Measurements from ENCODE around the gene SDR9C7. TPM values are rescaled to one million over a fixed set of nuclear protein-coding genes. Genes with fewer than 3 reads are reported as not detected.
"Not testable (repeated sequence)": the region's sequence is repeated elsewhere in the genome, so short reads cannot be mapped to it uniquely, and the experiment has no call there.

Gene SDR9C7
- total RNA-seq, 1 experiment from 2014 or later, result not detected

DNA sequence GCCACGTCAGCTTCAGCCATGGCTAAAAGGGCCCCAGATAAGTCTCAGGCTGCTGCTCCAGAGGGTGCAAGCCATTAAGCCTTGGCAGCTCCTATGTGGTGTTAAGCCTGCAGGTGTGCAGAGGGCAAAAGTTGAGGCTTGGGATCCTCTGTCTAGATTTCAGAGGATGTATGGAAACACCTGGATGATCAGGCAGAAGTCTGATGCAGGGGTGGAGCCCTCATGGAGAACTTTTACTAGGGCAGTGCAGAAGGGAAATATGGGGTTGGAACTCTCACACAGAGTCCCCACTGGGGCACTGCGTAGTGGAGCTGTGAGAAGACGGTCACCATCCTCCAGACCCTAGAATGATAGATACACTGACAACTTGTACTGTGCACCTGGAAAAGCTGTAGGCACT, 47.9 kb downstream of the SDR9C7 start:
- H3K9me3 ChIP-seq (ENCODE audit: low read length), result peaks cover 17% of the 10 kb centered on the region; the same call in 1 of the 2 replicates
- ChIA-PET POLR2A (ENCODE audit: unreplicated experiment) (no interaction called here), CTCF (no interaction called here)
- H3K9me2 ChIP-seq (replicated peaks; ENCODE audit: low read length), result no peaks in the 10 kb centered on the region
- TF ChIP-seq, protein P1, sequence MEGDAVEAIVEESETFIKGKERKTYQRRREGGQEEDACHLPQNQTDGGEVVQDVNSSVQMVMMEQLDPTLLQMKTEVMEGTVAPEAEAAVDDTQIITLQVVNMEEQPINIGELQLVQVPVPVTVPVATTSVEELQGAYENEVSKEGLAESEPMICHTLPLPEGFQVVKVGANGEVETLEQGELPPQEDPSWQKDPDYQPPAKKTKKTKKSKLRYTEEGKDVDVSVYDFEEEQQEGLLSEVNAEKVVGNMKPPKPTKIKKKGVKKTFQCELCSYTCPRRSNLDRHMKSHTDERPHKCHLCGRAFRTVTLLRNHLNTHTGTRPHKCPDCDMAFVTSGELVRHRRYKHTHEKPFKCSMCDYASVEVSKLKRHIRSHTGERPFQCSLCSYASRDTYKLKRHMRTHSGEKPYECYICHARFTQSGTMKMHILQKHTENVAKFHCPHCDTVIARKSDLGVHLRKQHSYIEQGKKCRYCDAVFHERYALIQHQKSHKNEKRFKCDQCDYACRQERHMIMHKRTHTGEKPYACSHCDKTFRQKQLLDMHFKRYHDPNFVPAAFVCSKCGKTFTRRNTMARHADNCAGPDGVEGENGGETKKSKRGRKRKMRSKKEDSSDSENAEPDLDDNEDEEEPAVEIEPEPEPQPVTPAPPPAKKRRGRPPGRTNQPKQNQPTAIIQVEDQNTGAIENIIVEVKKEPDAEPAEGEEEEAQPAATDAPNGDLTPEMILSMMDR (conservative IDR thresholded peaks at IDR 0.05; ENCODE audit: low read depth, low read length), result no peak
- TF ChIP-seq EZH2 (IDR thresholded peaks at IDR 0.05; ENCODE audit: low read length, unreplicated experiment) (no peak), EZH2phosphoT487 (IDR thresholded peaks at IDR 0.05; ENCODE audit: borderline replicate concordance, low read length) (no peak)
- ATAC-seq (no peak), DNase-seq (no peak)
- H3K9ac ChIP-seq (ENCODE audit: low read length), result no peak overlapping the region
- no peaks in the 10 kb centered on the region for H4K20me1 ChIP-seq (ENCODE audit: low read length)
- no peaks in the 10 kb centered on the region for H3K4me1 ChIP-seq (ENCODE audit: insufficient read depth, low read length)
- no peak overlapping the region for H3K4me3 ChIP-seq (ENCODE audit: low read length)
- no peaks in the 10 kb centered on the region for H3K36me3 ChIP-seq (ENCODE audit: low read depth, low read length)
- intact Hi-C loops (cut with micrococcal nuclease), result no loop called here
- H3K4me2 ChIP-seq (ENCODE audit: low read length), result no peak overlapping the region
- no peaks in the 10 kb centered on the region for H3F3A ChIP-seq (ENCODE audit: low read length, unreplicated experiment)
- no TSS peak for BruUV-seq (replicated peaks)
- H3K27ac ChIP-seq (ENCODE audit: low read length), result no peak overlapping the region
- H3K27me3 ChIP-seq (ENCODE audit: low read length), result no peaks in the 10 kb centered on the region
- no peaks in the 10 kb centered on the region for H3K79me2 ChIP-seq (ENCODE audit: low read length)
- H2AFZ ChIP-seq (ENCODE audit: low read length), result no peak overlapping the region

DNA sequence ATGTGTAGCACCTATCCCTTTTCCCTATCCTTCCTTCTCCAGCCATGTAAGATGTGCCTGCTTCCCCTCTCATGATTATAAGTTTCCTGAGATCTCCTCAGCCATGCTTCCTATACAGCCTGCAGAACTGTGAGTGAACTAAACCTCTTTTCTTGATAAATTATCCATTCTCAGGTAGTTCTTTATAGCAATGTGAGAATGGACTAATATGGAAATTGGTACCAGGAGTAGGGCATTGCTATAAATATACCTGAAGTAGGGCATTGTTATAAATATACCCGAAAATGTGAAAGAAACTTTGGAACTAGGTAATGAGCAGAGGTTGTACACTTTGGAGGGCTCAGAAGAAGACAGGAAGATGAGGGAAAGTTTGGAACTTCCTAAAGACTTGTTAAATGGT, 48.9 kb downstream of the SDR9C7 start:
- H4K20me1 ChIP-seq (ENCODE audit: low read length), result no peaks in the 10 kb centered on the region
- no peak overlapping the region for H3K4me2 ChIP-seq (ENCODE audit: low read length)
- no peak overlapping the region for H2AFZ ChIP-seq (ENCODE audit: low read length)
- H3K4me3 ChIP-seq (ENCODE audit: low read length), result no peak overlapping the region
- H3K27ac ChIP-seq (ENCODE audit: low read length), result no peak overlapping the region
- H3K9ac ChIP-seq (ENCODE audit: low read length), result no peak overlapping the region
- H3K27me3 ChIP-seq (ENCODE audit: low read length), result no peaks in the 10 kb centered on the region
- H3F3A ChIP-seq (ENCODE audit: low read length, unreplicated experiment), result no peaks in the 10 kb centered on the region
- H3K4me1 ChIP-seq (ENCODE audit: insufficient read depth, low read length), result no peaks in the 10 kb centered on the region
- ATAC-seq, result no peak
- H3K36me3 ChIP-seq (ENCODE audit: low read depth, low read length), result no peaks in the 10 kb centered on the region
- no peaks in the 10 kb centered on the region for H3K79me2 ChIP-seq (ENCODE audit: low read length)
- no TSS peak for BruUV-seq (replicated peaks)
- ChIA-PET CTCF (no interaction called here), POLR2A (ENCODE audit: unreplicated experiment) (no interaction called here)
- no peak for DNase-seq
- no peaks in the 10 kb centered on the region for H3K9me2 ChIP-seq (replicated peaks; ENCODE audit: low read length)
- TF ChIP-seq EZH2phosphoT487 (IDR thresholded peaks at IDR 0.05; ENCODE audit: borderline replicate concordance, low read length), result no peak
- TF ChIP-seq, protein P1 (conservative IDR thresholded peaks at IDR 0.05; ENCODE audit: low read depth, low read length), result no peak
- TF ChIP-seq EZH2 (IDR thresholded peaks at IDR 0.05; ENCODE audit: low read length, unreplicated experiment), result no peak
- peaks cover 19% of the 10 kb centered on the region; the same call in 1 of the 2 replicates for H3K9me3 ChIP-seq (ENCODE audit: low read length)
- intact Hi-C loops (cut with micrococcal nuclease), result no loop called here

GRCh38 chr12:56884421-56884820, 49.8 kb downstream of the SDR9C7 start:
- H3K9me2 ChIP-seq (replicated peaks; ENCODE audit: low read length), result no peaks in the 10 kb centered on the region
- TF ChIP-seq EZH2phosphoT487 (IDR thresholded peaks at IDR 0.05; ENCODE audit: borderline replicate concordance, low read length) (no peak), EZH2 (IDR thresholded peaks at IDR 0.05; ENCODE audit: low read length, unreplicated experiment) (no peak)
- TF ChIP-seq, protein P1 (conservative IDR thresholded peaks at IDR 0.05; ENCODE audit: low read depth, low read length), result no peak
- ChIA-PET POLR2A (ENCODE audit: unreplicated experiment) (no interaction called here), CTCF (no interaction called here)
- no peak overlapping the region for H3K27ac ChIP-seq (ENCODE audit: low read length)
- no peaks in the 10 kb centered on the region for H3K4me1 ChIP-seq (ENCODE audit: insufficient read depth, low read length)
- no peak overlapping the region for H3K4me3 ChIP-seq (ENCODE audit: low read length)
- no peaks in the 10 kb centered on the region for H3F3A ChIP-seq (ENCODE audit: low read length, unreplicated experiment)
- no peaks in the 10 kb centered on the region for H3K36me3 ChIP-seq (ENCODE audit: low read depth, low read length)
- no peak for ATAC-seq
- no peaks in the 10 kb centered on the region for H3K27me3 ChIP-seq (ENCODE audit: low read length)
- DNase-seq, result peak; percentile 39
- BruUV-seq (replicated peaks), result no TSS peak
- intact Hi-C loops (cut with micrococcal nuclease), result no loop called here
- H2AFZ ChIP-seq (ENCODE audit: low read length), result no peak overlapping the region
- H4K20me1 ChIP-seq (ENCODE audit: low read length), result no peaks in the 10 kb centered on the region
- H3K9me3 ChIP-seq (ENCODE audit: low read length), result peaks cover 19% of the 10 kb centered on the region; the same call in 1 of the 2 replicates
- H3K79me2 ChIP-seq (ENCODE audit: low read length), result no peaks in the 10 kb centered on the region
- H3K4me2 ChIP-seq (ENCODE audit: low read length), result no peak overlapping the region
- no peak overlapping the region for H3K9ac ChIP-seq (ENCODE audit: low read length)

DNA sequence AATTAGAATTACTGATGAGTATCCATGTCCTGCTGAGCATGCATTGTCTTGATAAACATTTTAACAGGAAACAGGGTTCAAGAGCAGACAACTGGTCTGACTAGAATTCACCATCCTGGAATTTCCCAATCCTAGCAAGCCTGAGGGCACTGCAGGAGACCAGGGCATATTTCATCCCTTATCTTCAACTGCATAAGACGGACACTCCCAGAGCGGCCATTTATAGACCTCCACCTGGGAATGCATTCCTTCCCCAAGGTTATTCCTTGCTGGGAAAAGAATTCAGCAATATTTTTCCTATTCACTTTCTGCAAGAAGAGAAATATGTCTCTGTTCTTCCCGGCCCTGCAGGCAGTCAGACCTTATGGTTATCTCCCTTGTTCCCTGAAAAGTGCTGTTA, 51.8 kb downstream of the SDR9C7 start:
- H2AFZ ChIP-seq (ENCODE audit: low read length); H3K36me3 ChIP-seq (ENCODE audit: low read depth, low read length); intact Hi-C loops (cut with micrococcal nuclease); CTCF ChIA-PET; H3K4me3 ChIP-seq (ENCODE audit: low read length); H3K27ac ChIP-seq (ENCODE audit: low read length); H3K9ac ChIP-seq (ENCODE audit: low read length); BruUV-seq (replicated peaks); H4K20me1 ChIP-seq (ENCODE audit: low read length); POLR2A ChIA-PET (ENCODE audit: unreplicated experiment); H3K4me2 ChIP-seq (ENCODE audit: low read length); H3K9me2 ChIP-seq (replicated peaks; ENCODE audit: low read length); H3F3A ChIP-seq (ENCODE audit: low read length, unreplicated experiment); H3K79me2 ChIP-seq (ENCODE audit: low read length); H3K4me1 ChIP-seq (ENCODE audit: insufficient read depth, low read length); H3K27me3 ChIP-seq (ENCODE audit: low read length); DNase-seq; ATAC-seq: not testable (repeated sequence)
- peaks cover 19% of the 10 kb centered on the region; the same call in 1 of the 2 replicates for H3K9me3 ChIP-seq (ENCODE audit: low read length)
